Mononuclear cell (primary cell): Measurements from ENCODE around the gene JAZF1. TPM values are rescaled to one million over a fixed set of nuclear protein-coding genes. Genes with fewer than 3 reads are reported as not detected.
"Not testable (repeated sequence)": the region's sequence is repeated elsewhere in the genome, so short reads cannot be mapped to it uniquely, and the experiment has no call there.

Experiments used
- H3K27me3 ChIP-seq: 2 replicates; pipeline ENCODE4 v1.6.0; 2011; ENCODE audit warnings: low read length, control low read depth; ENCODE audit not compliant: insufficient read depth
- H3K4me1 ChIP-seq: 2 replicates; pipeline ENCODE4 v1.5.1; 2011; ENCODE audit warnings: mild to moderate bottlenecking, low read length, control low read depth; ENCODE audit not compliant: insufficient read depth
- H3K4me3 ChIP-seq: 2 replicates; pipeline ENCODE4 v1.5.1; 2011; ENCODE audit warnings: mild to moderate bottlenecking, low read length, moderate library complexity
- H3K9me3 ChIP-seq: 2 replicates; pipeline ENCODE4 v1.5.1; 2011; ENCODE audit warnings: low read depth, mild to moderate bottlenecking, control low read depth, low read length
- total RNA-seq: library from RNA; depleted of rRNA; stranded (reverse); fragments of >200 nt; gene quantifications from one replicate; pipeline ENCODE4 v1.2.3, GENCODE V29; 2012

Gene JAZF1
- total RNA-seq, 1 donor, result 16.5 TPM

DNA sequence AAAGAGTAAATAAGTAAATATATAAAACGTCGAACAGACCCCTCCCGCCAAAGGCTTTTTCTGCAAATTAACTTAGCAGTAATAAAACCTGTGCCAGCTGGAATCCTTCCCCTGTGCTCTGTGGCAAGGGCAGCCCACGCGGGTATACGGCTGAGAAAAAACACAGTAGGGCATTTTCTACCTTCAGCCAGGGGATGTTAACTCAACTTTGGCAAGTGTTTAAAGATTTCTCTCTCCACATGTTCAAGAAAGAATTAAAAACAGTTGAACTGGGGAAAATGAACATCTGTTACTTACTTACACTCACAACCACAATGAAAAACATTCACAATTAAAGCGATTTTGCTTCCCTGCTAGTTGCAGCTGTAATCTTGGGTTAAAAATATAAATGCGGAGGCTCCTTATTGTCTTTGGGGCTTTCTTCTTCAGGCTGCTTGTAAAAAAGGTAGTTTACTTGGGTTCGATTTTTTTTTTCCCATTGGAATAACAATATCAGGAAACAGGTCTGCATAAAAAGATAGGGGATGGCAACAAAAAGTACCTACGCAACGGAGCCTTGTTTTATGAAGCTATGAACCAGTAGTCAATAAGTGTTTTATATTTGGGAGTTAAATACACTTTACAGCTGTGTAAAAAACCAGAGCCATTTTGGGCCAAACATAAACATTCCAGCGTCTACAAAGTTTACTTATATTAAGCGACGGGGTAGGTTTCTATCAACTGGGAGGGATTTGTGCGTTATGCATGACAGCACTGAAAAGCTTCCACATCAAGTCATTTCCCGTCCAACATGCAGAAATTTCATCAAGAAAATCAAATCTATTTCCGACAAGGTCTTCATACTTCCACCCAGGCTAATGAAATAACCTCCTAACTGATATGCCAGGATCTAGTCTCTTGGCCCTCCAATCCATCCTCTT lies 308.0 kb downstream of the JAZF1 start:
- no peaks in the 10 kb centered on the region for H3K27me3 ChIP-seq
- H3K9me3 ChIP-seq, result no peaks in the 10 kb centered on the region
- H3K4me3 ChIP-seq, result no peak overlapping the region
- no peaks in the 10 kb centered on the region for H3K4me1 ChIP-seq

DNA sequence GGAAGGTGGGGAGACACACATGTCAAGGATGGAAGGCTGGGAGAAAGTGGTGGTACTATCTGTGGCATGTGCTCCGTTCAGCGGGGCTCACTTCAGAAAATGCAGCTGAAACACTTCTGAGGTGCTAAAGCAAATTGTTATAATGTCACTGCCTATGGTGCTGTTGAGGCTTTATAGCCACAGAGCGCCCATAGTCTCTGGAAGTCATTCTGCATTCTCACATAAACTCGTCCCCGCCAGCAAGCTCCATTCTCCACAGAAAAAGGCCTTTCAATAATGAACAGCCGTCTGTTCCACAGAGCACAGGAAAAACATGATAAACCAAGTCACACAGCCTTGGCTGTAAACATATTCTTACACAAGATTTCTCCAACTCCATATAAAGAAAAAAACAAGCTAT lies 308.7 kb downstream of the JAZF1 start:
- Histone ChIP-seq H3K4me1 (no peaks in the 10 kb centered on the region), H3K4me3 (no peak overlapping the region), H3K27me3 (no peaks in the 10 kb centered on the region), H3K9me3 (no peaks in the 10 kb centered on the region)

DNA sequence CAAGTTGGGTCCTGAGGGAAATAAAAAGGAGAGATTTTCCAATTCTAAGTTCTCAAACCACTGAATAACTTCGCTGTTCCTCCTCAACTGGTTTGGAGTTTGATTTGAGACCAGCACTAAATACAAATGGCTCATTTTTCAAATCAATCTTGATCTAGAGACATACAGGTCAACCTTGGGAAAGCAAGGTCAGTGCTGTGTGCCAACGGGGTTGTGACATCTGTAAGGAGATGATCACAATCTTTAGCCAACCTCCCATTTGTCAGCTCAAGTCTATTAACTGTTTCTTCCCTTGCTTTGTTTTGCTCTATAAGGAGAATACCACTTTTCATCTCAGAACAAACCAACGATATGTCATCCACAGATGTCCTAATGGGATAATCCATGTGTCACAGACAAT lies 309.5 kb downstream of the JAZF1 start:
- Histone ChIP-seq H3K4me1 (no peaks in the 10 kb centered on the region), H3K9me3 (no peaks in the 10 kb centered on the region), H3K27me3 (no peaks in the 10 kb centered on the region), H3K4me3 (no peak overlapping the region)

DNA sequence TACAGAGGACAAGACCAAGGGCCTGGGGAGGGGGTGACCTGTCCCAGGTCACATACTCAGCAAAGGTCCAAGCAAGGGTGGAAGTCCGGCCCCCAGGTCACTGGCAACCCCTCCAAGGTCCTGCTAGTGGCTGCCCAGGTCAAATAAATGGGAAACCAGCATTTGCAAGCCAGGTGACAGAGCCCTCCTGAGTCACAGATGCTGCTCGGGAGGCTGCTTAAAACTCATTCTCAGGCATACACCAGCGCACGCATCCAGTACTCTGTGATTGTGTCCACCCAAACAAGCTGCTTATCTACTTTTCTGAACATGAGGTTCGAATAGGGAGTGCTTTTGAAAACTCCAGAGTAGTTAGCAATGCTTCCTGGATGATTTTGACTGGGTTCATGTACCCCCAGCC lies 310.0 kb downstream of the JAZF1 start:
- no peaks in the 10 kb centered on the region for H3K27me3 ChIP-seq
- no peaks in the 10 kb centered on the region for H3K9me3 ChIP-seq
- H3K4me1 ChIP-seq, result no peaks in the 10 kb centered on the region
- no peak overlapping the region for H3K4me3 ChIP-seq

DNA sequence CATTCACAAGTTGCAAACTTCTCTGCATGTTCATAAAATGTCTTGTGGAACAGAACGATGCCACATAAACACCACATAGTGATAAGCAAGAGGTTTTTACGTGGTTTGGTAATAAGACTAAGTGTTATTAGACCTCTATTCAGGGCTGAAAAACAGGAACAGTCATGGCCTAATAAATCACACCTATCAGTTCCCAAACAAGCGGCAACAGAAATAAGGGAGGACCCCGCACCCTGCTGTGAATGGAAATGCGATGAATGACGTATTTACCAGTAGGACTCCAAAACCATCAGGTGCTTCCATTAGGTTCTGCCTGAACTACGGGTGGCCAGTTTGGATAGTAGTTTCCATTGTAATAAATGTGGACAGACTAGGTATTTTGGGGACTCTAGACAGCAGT lies 311.5 kb downstream of the JAZF1 start:
- Histone ChIP-seq H3K27me3 (no peaks in the 10 kb centered on the region), H3K9me3 (no peaks in the 10 kb centered on the region), H3K4me3 (no peak overlapping the region), H3K4me1 (no peaks in the 10 kb centered on the region)

DNA sequence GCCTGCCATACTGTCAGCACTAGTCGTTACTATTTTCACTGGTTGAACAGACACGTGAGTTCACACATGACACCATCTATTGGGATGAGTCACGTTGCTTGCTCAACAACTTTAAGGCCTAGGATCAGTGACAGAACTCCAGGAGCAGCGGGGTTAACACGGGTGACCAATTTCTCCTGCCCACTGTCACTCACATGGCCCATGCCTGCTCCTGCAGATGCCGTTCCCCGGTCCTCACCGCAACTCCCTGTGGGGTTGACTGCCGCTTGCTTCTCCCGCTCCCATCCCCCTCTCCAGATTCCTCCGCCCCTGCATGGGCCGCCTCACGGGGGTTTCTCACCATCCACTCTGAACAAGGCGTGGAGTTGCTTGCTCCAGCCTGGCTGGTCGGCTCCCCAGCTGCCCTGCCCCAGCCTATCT lies 312.5 kb downstream of the JAZF1 start:
- Histone ChIP-seq H3K9me3 (no peaks in the 10 kb centered on the region), H3K4me3 (no peak overlapping the region), H3K27me3 (no peaks in the 10 kb centered on the region), H3K4me1 (no peaks in the 10 kb centered on the region)

DNA sequence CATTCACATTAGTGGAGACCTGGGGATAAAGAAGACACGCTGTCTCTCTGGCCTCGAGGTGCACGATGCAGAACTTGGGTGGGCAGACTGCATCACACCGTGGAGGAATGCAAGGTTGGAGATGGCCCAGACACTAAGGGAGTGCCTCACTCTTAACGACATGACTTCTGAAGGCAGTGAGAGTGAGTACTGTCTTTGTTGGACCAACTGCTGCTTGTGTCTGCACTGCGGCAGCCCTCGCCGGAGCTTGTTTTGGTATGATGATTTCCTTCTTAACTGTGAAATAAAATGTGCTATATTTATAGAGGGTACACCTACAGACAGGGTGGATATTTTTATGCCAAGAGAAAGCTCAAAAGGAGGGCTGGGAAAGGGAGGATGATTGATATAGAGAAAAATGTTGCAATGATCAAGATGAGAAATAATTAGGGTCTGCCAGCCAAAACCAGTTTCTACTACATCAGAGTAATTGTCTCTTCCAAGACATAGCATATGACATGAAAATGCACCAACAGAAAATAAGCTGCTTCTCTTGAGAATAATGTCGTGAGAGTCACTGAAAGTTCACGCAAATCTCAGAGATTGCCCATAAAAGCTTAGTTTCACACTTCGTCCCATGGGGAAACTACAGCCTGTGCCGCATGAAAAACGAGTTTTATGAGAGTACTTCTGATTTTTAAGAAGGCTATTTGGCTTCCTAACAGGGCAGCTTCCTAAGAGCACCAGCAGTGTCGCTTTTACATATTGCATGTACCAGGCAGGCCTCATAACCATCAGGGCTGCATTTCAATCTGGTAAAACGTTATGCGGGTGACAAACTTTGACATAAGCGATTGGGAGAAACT lies 313.5 kb downstream of the JAZF1 start:
- Histone ChIP-seq H3K27me3 (no peaks in the 10 kb centered on the region), H3K9me3 (no peaks in the 10 kb centered on the region), H3K4me3 (no peak overlapping the region), H3K4me1 (no peaks in the 10 kb centered on the region)

DNA sequence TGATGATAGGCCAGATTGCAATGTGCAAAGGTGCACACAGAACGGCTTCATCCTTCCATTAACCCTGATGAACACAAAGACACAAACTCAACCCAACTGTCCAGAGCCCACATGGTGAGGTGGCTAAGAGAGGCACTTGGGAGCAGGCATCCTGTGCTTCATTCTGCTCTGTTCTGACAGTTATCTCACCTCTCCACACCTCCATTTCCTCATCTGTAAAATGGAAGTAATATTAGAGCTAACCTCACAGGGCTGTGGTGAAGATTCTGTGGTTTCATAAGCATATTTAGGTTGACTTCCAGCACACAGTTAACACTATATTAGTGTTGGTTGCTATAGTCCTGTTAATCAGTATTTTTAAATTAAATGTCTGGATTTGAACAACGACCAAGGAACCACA lies 314.3 kb downstream of the JAZF1 start:
- Histone ChIP-seq H3K4me1 (no peaks in the 10 kb centered on the region), H3K4me3 (no peak overlapping the region), H3K27me3 (no peaks in the 10 kb centered on the region), H3K9me3 (no peaks in the 10 kb centered on the region)

DNA sequence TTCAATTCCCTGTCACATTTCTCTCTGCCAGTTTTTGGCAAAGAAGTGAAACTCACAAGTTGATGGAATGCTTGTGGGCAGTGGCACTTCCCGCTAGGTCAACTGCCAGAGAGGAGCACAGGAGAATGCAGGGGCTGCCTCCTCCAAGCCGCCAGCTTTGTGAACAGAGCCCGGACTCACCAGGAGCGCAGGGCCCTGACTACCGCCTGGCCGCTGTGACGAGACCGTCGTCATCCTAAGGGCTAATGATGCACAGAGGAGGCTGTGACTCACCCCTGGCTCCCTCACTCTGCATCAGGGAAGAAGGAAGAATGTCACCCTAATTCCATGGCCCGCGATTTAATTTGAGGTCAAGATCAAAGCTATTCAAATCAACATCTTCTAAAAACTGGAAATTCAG lies 316.7 kb downstream of the JAZF1 start:
- Histone ChIP-seq H3K9me3 (no peaks in the 10 kb centered on the region), H3K4me3 (no peak overlapping the region), H3K4me1 (no peaks in the 10 kb centered on the region), H3K27me3 (no peaks in the 10 kb centered on the region)

DNA sequence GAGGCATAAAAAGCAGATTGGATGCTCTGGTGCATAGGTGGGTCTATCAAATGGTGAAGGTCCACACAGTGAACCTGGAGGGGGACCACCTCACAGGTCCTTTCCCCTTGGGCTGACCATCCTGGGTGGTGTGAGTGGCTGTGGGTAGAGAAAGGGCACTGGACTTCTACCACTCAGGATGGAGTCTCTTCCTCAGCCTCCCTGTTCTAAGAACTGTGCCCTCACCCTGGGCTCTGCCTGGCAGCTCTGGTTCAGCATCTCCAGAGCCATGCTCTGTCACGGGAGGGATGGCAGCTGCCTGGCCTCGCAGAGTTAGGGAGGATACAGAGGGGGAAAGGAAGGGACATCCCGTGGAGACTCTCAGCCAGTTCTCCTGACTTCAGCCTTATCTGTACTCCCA lies 318.8 kb downstream of the JAZF1 start:
- Histone ChIP-seq H3K4me3 (no peak overlapping the region), H3K4me1 (no peaks in the 10 kb centered on the region), H3K27me3 (no peaks in the 10 kb centered on the region), H3K9me3 (no peaks in the 10 kb centered on the region)

DNA sequence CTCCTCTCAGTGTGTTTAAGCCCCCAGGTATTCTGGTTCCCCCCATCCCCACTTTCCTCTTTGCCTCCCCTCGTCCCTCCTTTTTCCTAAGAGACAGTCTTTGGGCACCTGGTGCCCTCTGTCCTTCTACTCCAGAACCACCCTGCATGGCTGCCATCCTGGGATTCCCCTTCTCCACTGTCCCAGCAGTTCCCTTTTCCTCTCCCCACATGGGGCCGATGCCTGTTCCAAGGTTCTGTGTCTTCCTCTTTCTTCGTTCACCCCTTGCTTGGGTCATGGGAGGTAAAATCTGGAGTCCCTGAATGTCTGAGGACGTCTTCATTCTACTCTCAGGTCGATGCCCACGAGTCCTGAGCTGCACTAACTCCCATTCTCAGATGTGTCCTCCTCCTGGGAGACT lies 319.8 kb downstream of the JAZF1 start:
- H3K4me3 ChIP-seq, result no peak overlapping the region
- no peaks in the 10 kb centered on the region for H3K9me3 ChIP-seq
- no peaks in the 10 kb centered on the region for H3K27me3 ChIP-seq
- no peaks in the 10 kb centered on the region for H3K4me1 ChIP-seq

DNA sequence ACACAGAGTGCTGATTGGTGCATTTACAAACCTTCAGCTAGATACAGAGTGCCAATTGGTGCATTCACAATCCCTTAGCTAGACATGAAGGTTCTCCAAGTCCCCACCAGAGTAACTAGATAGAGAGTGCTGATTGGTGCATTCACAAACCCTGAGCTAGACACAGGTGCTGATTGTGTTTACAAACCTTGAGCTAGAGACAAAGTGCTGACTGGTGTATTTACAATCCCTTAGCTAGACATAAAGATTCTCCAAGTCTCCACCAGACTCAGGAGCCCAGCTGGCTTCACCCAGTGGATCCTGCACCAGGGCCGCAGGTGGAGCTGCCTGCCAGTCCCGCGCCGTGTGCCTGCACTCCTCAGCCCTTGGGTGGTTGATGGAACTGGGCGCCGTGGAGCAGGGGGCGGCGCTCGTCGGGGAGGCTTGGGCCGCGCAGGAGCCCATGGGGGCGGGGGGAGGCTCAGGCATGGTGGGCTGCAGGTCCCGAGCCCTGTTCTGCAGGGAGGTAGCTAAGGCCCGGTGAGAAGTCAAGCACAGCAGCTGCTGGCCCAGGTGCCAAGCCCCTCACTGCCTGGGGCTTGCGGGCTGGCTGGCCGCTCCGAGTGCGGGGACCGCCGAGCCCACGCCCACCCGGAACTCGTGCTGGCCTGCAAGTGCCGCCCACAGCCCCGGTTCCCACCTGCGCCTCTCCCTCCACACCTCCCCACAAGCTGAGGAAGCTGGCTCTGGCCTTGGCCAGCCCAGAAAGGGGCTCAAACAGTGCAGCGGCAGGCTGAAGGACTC lies 323.7 kb downstream of the JAZF1 start:
- not testable (repeated sequence) for H3K4me3 ChIP-seq, H3K27me3 ChIP-seq, H3K9me3 ChIP-seq, H3K4me1 ChIP-seq

DNA sequence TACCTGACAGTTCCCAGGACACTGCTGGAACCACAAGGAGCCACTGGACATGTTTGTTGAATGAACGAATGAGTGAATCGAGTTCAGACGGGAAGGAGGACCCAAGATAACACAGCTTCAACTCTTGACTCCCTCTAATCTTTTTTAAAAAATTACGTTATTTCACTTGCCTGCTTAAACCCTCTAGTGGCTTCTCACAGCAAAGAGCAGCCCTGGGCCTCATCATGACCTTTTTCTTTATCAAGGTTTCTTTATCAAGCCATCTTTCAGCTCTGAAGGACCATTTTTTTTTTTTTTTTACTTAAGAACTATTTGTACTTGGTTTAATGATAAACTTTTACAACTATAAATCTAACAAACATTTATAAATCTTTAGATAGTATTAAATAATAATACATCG lies 330.1 kb downstream of the JAZF1 start:
- H3K4me1 ChIP-seq, result no peaks in the 10 kb centered on the region
- no peak overlapping the region for H3K4me3 ChIP-seq
- no peaks in the 10 kb centered on the region for H3K9me3 ChIP-seq
- H3K27me3 ChIP-seq, result no peaks in the 10 kb centered on the region

DNA sequence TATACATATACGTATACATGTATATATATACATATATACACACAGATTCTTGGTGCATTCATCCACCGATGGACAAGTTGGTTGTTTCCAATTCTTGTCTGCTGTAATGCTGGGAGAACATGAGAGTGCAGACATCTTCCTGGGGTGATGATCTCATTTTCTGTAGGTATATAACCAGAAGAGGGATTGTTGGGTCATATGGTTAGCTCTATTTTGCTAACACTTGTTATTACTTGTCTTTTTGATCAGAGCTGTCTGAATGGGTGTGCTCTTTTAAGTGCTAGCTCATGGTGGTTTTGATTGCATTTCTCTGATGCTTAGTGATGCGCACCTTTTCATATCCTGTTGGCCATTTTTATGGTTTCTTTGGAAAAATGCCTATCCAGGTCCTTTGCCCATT lies 334.2 kb downstream of the JAZF1 start:
- Histone ChIP-seq H3K27me3 (no peaks in the 10 kb centered on the region), H3K4me3 (no peak overlapping the region), H3K9me3 (no peaks in the 10 kb centered on the region), H3K4me1 (no peaks in the 10 kb centered on the region)
